Large intestine (tissue), 3 donors: ENCODE data around the gene ACOXL. TPM values are rescaled to one million over a fixed set of nuclear protein-coding genes. Genes with fewer than 3 reads are reported as not detected.

Experiments
- DNase-seq, 2 donors: peaks; one replicate each; pipeline versions ENCODE4 v3.0.0 to v3.0.0-alpha.2; 2013
- H3K27ac ChIP-seq: one replicate; pipeline ENCODE4 v1.5.1; 2013; ENCODE audit warnings: low read length
- H3K27me3 ChIP-seq: 2 replicates; pipeline ENCODE4 v1.6.1; 2013; ENCODE audit warnings: low read length; ENCODE audit not compliant: control insufficient read depth, insufficient read depth
- H3K36me3 ChIP-seq: 2 replicates; pipeline ENCODE4 v1.6.1; 2013; ENCODE audit warnings: low read length; ENCODE audit not compliant: control insufficient read depth, insufficient read depth
- H3K4me1 ChIP-seq: one replicate; pipeline ENCODE4 v1.6.1; 2013; ENCODE audit warnings: low read length; ENCODE audit not compliant: control insufficient read depth, insufficient read depth
- H3K4me3 ChIP-seq: one replicate; pipeline ENCODE4 v1.5.1; 2013; ENCODE audit warnings: low read length
- H3K9me3 ChIP-seq: one replicate; pipeline ENCODE4 v1.6.1; 2013; ENCODE audit warnings: mild to moderate bottlenecking, low read depth, low read length, moderate library complexity; ENCODE audit not compliant: control insufficient read depth
- WGBS: methylation state at CpG from one replicate; pipeline ENCODE4 v1.1.5; 2013; ENCODE audit warnings: low lambda C conversion rate; ENCODE audit not compliant: insufficient coverage; 5-methylcytosine and 5-hydroxymethylcytosine counted together
- polyA plus RNA-seq: library from polyadenylated mRNA; unstranded; fragments of 120-200 nt; gene quantifications from one replicate; pipeline ENCODE4 v1.2.1, GENCODE V29; 2013

ACOXL gene
- polyA plus RNA-seq, 1 donor = 0.07 TPM

DNA sequence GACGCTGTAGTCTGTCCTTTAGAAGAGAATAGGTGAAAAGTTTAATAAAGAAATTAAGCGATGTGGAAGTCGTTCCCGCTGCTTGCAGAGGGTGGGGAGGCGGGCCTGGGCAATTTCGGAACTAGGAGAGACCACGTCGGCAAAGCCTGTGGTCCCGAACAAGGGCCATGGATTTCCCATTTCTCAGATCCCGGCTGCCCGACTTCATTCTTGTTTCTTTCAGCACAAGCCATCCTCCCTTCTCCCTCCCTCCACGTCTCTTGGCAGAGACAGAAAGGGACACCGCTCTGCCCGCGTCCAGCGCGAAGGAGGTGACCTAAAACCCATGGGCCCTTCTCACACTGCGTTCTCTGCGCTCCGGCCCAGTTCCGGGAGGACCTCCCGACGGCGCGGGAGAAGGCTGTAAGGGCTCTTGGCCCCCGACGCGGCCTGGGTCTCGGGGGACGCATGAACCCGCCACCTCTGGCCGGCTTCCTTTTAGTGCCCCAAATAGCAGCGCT lies 386.2 kb downstream of the ACOXL start:
- Histone ChIP-seq H3K9me3 (peaks cover 25% of the 10 kb centered on the region), H3K27me3 (peaks cover 48% of the 10 kb centered on the region), H3K36me3 (no peaks in the 10 kb centered on the region), H3K27ac (no peak overlapping the region), H3K4me3 (peak overlapping the region; percentile 33), H3K4me1 (peaks cover 32% of the 10 kb centered on the region)
- WGBS = 40% methylated on average over 1 of the region's 33 CpGs
- DNase-seq = peak in 1 of 2 donors; percentile 65

DNA sequence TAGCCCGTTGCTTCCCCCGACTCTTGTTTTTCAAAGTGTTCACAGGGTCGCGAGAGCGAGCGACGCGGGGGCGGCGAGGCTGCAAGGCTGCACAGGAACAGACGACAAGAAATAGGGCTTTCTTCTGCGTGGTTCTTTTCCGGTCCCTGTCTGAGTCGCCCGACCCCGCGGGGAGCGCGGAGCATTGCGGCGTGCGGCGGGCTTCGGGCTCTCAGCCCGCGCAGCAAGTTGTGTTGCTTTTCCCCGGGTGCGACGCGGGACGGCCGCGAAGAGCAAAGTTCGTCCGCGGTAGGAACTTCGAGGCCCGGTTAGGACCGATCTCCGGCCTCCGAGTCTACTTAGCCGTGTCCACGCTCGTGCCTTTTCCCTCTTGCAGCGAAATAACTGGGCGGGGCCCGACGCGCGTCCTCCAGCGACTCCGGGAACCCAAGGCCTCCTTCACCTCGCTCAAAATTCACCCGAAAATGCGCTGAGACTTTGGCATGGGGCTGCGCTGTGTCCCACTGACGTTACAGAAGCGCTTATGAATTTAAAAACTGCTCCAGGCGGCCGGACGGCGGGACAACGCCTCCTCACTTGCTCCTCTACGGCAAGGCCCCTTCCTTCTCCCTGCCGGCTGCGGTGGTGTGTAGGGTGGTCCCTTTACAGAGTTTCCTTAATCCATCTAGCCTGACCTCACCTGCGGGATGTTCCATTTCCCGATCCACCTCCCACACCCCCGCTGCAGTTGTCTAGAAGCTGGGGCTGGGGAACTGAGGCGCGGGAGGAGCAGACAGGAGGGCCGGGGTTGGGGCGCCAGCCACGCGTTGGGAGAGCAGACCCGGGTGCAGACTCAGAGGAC lies 386.8 kb downstream of the ACOXL start:
- peak; percentile 26 to 78 for DNase-seq
- H3K4me1 ChIP-seq = peaks cover 36% of the 10 kb centered on the region
- H3K4me3 ChIP-seq = peak overlapping the region; percentile 19
- H3K27me3 ChIP-seq = peaks cover 45% of the 10 kb centered on the region
- peaks cover 25% of the 10 kb centered on the region for H3K9me3 ChIP-seq
- no CpG with 5 or more reads among the region's 76 CpGs for WGBS
- H3K27ac ChIP-seq = no peak overlapping the region
- peaks cover 5% of the 10 kb centered on the region for H3K36me3 ChIP-seq

- 3% methylated on average over 4 of the region's 27 CpGs for whole genome bisulfite sequencing
- Histone ChIP-seq H3K27me3 (peaks cover 41% of the 10 kb centered on the region), H3K36me3 (peaks cover 10% of the 10 kb centered on the region), H3K27ac (no peak overlapping the region), H3K4me3 (peak overlapping the region; percentile 43), H3K9me3 (peaks cover 25% of the 10 kb centered on the region), H3K4me1 (peaks cover 36% of the 10 kb centered on the region)
- peak in 1 of 2 donors; percentile 19 for DNase-seq
These were observed 387.5 kb downstream of the ACOXL start for GRCh38 chr2:111119822-111120252.

DNA sequence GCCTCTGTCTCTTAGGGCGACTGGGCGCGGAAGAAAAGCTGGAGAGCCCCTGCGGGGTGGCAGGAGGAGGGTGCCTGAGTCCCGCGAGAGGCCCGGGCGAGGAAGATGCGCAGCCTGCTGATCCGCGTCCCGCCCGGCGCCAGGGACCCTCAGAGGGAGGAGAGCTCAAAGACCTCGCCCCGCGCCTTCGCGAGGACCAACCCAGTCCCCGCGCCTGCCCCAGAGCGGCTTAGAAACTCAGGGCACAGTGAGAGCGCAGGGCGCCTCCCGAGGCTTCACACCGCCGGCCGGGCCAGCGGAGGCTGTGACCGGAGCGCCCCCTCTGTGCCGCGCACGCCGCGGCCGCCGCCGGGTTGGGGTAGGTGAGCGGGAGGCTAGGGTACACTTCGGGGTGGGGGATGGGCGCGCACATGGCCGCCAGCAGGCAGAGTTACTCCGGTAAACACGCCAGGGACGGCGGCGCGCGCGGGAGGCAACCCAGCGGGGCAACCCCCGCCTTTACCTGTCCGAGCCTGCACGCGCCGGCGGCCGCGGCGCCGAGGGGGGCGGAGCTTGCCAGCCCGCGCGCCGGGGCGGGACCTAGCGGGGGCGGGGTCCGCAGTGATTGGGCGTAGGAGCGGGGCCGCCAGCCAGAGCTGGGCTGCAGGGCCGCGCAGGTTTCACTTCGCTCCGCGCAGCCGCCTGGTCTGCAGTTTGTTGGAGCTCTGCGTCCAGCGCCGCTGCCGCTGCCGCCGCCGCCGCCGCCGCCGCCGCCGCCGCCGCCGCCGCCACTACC lies 388.1 kb downstream of the ACOXL start, which contains the start of gene BCL2L11:
Gene BCL2L11 (plus strand): TSS at position 662 of the 775 bp plus-strand sequence. CDS start 2,832 bp downstream, outside the sequence.
- H3K4me3 ChIP-seq = peak within 1 kb of the TSS; percentile 90
- DNase-seq = peak; percentile 92 to 98
- peak within 1 kb of the TSS; percentile 92 for H3K27ac ChIP-seq
- no CpG with 5 or more reads among the region's 98 CpGs for WGBS
- H3K27me3 ChIP-seq = peaks cover 41% of the 10 kb centered on the region
- H3K9me3 ChIP-seq = peaks cover 25% of the 10 kb centered on the region
- H3K36me3 ChIP-seq = peaks cover 16% of the 10 kb centered on the region
- peaks cover 36% of the 10 kb centered on the region for H3K4me1 ChIP-seq

DNA sequence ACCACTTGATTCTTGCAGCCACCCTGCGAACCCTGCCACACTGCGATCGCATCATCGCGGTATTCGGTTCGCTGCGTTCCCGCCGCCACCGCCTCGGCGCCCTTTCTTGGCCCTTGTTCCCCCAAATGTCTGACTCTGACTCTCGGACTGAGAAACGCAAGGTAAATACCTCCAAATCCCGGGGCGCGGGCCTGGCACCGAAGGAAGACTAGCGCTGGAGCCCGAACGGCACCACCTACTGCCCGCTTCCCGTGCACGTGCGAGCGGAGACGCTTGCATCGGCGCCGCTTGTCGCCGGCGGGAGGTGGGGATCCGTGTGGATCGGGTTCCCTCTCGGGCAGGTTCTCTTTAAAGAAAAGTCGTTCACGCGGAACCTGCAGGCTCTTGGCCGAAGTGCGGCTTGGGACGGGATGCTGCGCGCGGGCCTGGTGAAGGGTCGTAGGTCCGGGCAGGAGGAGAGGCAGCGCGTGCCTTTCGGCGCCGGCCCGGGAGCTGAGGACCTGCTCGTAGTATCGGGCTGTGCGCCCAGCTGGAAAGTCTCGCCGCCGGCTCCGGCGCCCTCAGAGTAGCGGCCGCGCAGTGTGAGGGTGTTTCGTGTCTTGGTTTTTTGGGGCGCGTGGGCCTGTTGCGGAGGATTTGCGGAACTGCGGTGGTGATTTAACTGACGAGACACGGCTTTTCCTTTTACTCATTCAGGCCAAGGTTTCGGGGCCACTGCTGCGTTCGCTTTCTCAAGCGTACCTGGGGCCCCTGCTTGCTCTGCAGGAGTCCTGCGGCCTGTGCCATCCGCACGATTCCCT lies 388.9 kb downstream of the ACOXL start:
- DNase-seq = peak; percentile 23 to 75
- no CpG with 5 or more reads among the region's 80 CpGs for WGBS
- H3K36me3 ChIP-seq = peaks cover 19% of the 10 kb centered on the region
- H3K9me3 ChIP-seq = peaks cover 25% of the 10 kb centered on the region
- peaks cover 36% of the 10 kb centered on the region for H3K4me1 ChIP-seq
- peak overlapping the region; percentile 92 for H3K27ac ChIP-seq
- peaks cover 41% of the 10 kb centered on the region for H3K27me3 ChIP-seq
- peak overlapping the region; percentile 90 for H3K4me3 ChIP-seq

- Histone ChIP-seq H3K27me3 (peaks cover 33% of the 10 kb centered on the region), H3K27ac (peak overlapping the region; percentile 92), H3K4me3 (peak overlapping the region; percentile 90), H3K36me3 (peaks cover 21% of the 10 kb centered on the region), H3K4me1 (peaks cover 36% of the 10 kb centered on the region), H3K9me3 (peaks cover 25% of the 10 kb centered on the region)
- DNase-seq = peak; percentile 86 to 93
- WGBS = no CpG with 5 or more reads among the region's 93 CpGs
These were observed 389.7 kb downstream of the ACOXL start for GRCh38 chr2:111121828-111122630.

DNA sequence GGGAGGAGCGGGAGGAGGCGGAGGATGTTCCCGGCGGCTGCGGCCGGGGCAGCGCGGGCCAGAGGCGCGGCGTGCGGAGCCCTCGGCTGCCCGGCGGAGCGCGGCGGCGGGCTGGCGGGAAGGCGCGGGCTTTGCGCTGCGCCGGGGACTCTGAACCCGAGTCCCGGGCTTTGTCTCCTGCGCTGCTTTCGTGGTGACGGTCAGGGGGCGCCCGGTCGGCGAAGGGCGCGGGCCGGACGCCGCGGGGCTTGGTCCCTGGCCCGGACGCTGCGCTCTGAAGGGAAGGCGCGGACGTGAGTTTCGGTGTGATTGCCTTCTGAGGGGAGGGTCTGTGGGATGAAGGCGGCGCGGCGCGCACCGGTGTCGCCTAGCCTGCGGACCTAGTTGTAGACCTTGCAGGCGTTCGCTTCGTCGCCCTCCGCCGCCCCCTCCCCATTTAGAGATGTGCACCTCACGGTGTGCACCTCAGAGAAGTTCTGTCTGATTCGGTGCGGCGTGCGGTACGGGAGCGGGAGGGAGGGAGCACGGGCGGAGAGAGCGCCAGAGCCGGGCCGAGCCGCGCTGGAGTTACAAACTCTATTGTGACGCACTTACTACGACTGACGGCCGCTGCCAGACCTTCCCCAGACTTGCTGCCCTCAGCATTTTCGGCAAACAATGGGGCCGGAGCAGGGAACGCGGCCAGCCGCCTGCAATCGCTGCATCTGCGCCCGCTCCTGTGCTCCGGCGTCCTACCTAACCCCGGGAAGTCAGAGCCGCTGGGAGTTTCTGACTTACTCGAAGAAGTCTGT lies 390.5 kb downstream of the ACOXL start:
- Histone ChIP-seq H3K27me3 (peaks cover 25% of the 10 kb centered on the region), H3K4me1 (peaks cover 29% of the 10 kb centered on the region)
- WGBS = 0% methylated on average over 1 of the region's 92 CpGs

DNA sequence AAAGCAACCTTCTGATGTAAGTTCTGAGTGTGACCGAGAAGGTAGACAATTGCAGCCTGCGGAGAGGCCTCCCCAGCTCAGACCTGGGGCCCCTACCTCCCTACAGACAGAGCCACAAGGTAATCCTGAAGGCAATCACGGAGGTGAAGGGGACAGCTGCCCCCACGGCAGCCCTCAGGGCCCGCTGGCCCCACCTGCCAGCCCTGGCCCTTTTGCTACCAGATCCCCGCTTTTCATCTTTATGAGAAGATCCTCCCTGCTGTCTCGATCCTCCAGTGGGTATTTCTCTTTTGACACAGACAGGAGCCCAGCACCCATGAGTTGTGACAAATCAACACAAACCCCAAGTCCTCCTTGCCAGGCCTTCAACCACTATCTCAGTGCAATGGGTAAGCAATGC lies 391.4 kb downstream of the ACOXL start:
- peak in 1 of 2 donors; percentile 15 for DNase-seq
- WGBS = no CpG with 5 or more reads among the region's 7 CpGs

More for the DNA sequence above, 390.5 kb downstream of the ACOXL start:
- H3K36me3 ChIP-seq = peaks cover 25% of the 10 kb centered on the region
- peak overlapping the region; percentile 89 for H3K27ac ChIP-seq
- peak; percentile 57 to 89 for DNase-seq
- H3K9me3 ChIP-seq = peaks cover 20% of the 10 kb centered on the region
- peak overlapping the region; percentile 82 for H3K4me3 ChIP-seq

More for the DNA sequence above, 391.4 kb downstream of the ACOXL start:
- Histone ChIP-seq H3K4me1 (peaks cover 20% of the 10 kb centered on the region), H3K36me3 (peaks cover 31% of the 10 kb centered on the region), H3K27ac (peak overlapping the region; percentile 89), H3K4me3 (peak overlapping the region; percentile 82), H3K9me3 (peaks cover 16% of the 10 kb centered on the region), H3K27me3 (peaks cover 16% of the 10 kb centered on the region)
